Measurements from ENCODE around the gene LSP1.

The LSP1 gene

DNA sequence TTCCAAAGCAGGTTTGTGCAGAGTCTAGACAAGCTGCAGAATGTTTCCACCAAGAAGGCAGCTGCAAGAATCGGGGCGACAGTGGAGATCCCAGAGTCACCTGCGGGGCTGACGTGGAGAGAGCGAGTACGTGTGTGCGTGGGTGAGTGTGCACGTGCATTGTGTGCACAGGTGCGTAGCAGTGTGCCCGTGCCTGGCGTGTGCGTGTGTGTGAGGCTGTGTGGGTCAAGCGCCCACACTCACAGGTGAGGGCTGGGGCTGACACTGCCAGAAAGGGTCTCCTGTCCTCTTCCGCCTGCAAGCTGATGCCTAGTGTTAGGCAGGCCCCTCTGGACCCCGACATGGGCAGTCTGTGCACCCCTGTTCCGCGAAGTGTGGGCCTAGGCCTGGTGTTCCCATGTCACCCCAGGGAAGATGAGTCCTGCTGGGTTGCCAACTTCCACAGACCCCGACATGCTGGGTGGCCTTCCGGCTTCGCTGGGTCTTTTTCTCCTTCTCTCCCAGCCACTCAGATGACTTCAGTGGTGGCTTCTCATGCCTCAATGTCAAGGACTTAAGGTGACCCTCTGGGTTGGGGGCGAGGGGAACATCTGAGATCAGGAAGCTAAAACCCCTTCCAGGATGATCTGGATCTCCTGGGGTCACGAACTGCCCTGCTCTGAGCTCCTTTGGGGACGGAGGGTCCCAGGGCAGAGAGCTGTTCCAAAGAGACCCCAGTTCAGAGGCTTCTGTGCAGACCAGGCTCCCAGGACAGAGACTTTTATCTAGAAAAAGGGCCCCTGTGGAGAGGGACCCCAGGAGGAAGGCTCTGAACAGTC lies 28.5 kb upstream of the LSP1 start:
- DNase-seq (ENCODE audit: low spot score): no peak

DNA sequence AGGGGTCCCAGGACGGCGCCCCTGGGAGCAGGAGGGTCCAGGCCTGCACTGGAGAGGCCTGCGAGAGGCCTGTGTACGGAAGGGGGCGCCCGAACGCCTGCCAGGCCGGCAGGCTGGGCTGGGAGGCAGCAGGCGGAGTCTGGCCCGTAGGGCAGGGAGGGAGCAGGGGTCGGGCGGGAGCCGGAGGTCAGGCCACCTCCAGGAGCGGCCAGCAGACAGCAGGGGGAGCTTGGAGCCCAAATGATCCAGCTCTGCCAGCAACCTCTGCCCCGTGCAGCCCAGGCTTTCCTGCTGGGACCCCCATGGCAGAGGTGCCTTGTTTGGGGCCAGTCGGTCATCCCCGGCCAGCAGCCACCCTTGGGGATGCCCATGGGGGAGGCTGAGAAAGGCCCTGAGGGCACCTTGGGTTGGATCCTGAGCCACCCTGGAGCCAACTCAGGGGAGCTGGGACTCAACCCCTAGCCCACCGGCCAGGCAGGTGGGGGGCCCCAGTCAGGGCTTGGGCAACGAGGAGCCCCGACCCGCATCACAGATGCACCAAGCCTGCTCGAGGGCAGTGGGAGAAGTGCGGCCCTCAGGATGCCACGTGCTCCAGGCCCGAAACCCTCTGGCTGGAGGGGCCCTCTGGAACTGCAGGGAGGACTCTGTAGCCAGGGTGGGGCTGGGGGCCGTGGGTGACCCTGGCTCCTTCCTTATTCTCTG lies 27.7 kb upstream of the LSP1 start:
- DNase-seq (ENCODE audit: low spot score): peak; percentile 29

DNA sequence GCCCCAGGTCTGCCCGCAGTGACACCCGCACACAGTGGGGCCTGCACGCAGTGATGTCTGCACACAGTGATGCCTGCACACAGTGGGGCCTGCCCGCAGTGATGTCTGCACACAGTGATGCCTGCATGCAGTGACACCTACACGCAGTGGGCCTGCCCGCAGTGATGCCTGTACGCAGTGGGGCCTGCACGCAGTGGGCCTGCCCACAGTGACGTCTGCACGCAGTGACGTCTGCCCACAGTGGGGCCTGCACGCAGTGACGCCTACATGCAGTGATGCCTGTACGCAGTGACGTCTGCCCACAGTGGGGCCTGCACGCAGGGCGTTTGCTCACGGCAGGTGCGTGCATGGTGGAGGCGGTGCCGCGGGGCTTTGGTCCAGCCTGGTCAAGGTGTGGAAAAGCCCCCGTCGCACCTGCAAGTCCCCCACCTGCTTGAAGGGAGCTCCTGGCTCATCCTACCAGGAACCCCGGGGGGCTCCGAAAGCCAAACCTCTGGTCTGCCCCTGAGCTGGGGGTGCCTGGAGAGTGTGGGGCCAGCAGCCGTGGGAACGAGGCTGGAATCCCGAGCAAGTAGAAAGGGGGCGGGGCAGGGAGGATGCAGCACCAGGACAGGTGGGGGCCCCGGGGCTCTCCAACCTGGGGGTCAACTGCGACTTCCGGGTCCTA lies 27.0 kb upstream of the LSP1 start:
- DNase-seq (ENCODE audit: low spot score): no peak

DNA sequence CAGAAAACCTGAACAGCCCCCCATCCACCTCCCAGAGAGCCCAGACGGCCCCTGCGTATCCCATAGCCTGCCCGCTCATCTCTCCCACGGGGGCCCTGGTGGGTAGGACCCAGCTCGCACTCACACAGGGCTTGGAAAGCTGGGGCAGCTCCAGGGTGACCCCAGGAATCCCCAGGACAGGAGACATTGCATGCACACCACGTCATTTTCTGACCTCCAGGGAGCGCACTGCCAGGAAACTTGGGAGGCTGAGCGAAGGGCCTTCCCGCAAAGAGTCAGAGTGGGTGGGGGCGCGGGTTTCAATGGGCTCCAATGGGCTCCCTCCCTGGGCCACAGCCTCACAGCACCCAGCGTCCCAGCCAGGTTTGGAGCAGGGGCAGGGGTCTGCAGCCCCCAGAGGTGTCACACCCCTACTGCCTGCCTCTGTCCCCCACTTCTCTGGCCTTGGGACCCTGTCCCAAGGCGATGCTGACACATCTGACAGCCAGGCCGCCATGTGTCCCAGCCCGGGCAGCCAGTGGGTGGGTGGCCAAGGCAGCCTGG lies 26.3 kb upstream of the LSP1 start:
- no peak for DNase-seq (ENCODE audit: low spot score)

DNA sequence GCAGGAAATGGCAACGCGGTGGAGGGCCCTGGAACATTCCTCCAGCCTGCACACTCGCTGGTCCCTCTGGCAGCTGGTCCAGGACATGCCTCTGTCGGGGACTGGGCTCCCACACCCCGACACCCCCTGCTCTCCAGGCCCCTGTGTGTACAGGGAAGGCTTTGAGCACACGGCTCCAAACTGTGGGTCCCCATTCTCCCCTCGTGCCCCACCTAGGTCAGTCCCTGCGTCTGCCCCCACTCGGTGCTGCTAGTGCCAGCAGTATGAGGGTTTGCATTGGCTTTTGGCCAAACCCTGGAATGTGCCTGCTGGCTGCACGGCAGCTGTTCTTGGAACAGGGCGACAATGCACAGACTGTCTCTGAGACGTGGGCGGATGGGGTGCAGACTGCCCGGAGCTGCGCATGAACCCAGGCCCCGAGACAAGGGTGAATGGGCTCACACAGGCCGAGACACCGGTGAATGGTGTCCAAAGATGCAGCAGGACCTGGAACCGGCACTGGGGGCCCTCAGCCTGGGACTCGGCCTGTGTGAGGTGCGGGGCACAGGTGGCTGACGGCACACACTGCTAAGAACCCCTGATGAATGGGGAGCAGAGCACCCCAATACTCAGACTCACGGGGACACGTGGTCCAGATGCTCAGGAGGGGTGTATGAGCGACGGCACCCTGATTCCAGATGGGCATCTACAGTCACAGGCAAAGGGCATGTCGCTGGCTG lies 25.6 kb upstream of the LSP1 start:
- DNase-seq (ENCODE audit: low spot score): no peak

DNA sequence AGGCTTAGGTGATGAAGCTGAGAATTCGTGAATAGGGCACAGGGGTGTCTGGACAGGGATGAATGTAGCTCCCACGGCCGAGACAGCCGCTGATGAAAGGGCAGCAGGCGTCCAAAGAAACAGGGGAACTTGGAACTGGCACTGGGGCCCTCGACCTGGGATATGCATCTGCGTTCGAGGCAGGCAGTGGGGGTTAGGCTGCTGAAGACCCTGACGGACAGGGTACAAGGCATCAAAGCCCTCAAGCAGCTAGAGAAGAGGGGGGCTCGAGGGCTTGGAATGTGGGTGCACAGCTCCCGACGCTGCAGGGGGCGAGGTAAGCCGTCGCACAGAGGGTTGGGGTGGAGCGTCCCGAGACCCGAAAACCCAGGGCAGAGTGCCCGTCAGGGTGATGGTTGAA lies 25.0 kb upstream of the LSP1 start:
- DNase-seq (ENCODE audit: low spot score): no peak

DNA sequence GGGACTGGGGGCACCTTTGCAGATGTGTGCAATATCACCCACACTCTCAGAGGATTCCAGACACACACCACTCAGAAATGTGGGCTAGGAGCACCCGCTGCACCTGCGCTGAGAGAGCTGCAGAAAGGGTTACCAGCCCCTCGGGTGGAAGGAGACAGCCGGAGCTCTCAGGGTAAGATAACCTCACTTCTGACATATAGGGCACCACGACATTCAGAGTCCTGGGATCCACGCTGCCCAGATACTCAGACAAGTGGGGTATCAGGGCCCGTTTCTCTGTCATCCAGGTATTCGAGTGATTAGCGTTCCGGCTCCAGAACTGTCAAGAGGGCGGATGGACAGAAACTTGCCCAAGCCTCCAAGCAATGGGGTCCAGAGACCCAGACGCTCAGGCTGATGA lies 24.3 kb upstream of the LSP1 start:
- DNase-seq (ENCODE audit: low spot score): no peak

DNA sequence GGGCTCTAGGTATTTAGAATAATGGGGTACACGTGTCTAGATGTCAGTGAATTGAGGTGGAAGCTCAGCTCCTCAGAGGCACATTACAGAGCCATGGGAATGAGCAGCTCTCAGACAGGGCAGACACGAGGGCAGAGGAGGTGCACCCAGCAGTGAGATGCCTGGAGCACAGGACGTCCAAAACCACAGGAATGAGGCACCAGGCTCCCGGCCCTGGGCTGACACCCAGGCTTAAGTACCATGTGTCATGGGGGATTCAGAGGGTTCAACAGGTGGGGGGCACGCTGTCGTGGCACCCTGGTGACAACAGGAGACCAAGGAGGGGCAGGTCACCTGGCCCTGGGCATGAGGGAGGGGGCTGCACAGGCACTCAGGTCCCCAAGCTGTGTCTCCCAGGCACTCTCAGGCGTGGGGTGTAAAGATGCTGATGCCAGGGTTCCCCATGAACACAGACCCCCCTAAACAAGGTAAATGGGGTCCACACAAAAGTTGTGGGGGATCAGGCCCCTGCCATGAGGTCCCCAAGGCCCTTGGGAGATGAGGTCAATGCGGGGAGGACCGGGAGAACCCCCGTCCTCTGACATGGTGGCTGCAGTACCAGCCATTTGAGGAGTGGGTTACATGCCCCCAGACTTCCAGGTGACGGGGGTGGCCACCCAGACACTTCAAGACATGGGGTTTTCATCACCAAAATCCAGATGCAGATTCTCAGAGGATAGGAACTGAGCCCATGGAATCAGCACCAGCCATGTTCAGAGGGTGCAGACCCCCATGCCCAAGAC lies 23.7 kb upstream of the LSP1 start:
- DNase-seq (ENCODE audit: low spot score): no peak

DNA sequence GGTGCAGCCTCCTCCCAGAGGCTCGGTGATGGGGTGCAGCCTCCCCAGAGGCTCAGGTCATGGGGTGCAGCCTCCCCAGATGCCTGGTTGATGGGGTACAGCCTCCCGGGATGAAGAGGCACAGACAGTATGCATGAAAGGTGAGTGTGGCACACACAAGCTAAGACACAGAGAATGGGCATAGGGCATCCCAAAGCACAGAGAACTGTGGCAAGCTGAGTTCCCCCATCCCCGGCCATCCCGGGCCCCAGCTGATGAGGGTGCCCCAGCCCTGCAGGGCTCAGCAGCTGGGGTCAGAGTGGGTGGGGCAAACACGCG lies 22.9 kb upstream of the LSP1 start:
- DNase-seq (ENCODE audit: low spot score): no peak

DNA sequence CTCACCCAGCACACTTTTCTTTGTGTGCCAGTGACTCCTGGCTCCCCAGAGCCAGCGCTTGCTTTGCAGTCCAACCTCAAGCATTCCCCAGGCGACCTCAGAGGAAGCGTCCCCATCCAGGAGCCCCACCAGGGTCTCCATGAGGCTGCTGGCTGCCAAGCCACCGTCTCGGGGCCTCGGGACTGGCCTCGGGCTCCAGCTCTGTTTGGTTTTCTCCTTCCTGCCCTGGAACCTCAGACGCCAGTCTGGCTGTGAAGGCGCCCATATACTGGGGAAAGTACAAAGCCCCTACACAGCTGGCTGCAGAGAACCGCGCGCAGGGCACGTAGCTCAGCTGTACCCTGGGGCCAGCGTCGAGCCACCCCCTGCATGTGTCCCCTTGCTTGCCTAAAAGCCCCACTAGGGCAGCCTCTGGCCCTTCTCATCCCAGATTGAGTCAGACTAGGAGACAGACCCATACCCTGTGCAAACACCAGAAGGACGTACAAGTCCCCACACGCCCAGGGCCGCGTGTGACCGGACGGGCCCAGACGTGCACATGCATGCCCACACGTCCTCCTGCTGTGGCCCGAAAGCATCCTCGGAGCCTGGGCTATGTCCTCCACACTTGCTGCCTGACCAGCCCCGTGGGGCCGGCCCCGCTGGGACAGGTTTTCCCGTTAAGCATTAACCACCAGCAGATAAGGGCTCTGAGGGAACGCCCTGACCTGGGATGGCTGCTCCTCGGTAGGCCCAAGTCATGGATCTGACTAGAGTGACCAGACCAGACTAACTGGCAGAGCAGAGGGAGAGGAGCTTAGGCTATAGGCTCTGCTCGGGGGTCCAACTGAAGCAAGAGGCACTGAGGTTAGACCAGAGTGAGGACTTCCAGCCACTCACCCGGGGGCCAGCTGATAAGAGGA lies 22.3 kb upstream of the LSP1 start:
- no peak for DNase-seq (ENCODE audit: low spot score)

DNA sequence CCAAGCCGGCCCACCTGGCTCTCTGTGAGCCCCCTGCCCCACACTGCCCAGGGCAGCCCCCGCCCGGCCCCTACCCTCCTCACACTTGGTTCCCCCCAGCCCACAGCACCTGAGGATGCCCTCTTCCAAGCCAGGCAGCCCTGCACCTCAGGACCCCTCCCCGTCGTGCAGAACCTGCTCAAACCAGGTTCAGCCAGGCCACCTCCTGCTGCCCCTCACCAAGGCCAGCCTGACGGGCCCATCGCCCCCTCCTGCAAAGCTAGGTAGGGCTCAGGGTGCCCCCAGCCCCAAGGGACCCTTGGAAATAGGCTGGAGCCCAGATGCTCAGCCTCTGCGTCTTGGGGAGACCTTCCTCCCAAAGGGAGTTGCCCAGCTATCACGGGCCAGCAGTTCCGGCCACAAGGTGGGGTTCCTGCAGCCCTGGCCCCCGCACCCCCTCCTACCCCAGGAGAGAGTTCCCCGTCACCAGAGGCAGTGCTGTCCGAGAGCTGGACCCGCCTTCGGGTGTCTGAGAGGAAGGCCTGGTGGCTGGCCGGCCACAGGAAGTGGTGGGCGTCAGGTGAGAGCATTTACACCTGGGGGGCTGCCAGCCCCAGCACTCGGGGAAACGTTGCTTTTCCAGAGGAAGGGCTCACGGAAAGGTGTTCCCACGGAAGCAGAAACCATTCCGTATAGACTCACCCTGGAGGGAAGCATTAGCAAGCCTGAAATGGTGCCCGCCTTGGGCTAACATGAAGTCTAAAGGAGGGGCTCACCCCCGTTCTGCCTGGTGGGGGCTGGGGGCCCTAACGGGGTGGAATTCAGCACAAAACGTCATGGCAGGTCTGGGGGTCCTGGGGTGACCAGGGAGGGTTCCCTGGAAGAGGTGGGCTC lies 21.3 kb upstream of the LSP1 start:
- no peak for DNase-seq (ENCODE audit: low spot score)

DNA sequence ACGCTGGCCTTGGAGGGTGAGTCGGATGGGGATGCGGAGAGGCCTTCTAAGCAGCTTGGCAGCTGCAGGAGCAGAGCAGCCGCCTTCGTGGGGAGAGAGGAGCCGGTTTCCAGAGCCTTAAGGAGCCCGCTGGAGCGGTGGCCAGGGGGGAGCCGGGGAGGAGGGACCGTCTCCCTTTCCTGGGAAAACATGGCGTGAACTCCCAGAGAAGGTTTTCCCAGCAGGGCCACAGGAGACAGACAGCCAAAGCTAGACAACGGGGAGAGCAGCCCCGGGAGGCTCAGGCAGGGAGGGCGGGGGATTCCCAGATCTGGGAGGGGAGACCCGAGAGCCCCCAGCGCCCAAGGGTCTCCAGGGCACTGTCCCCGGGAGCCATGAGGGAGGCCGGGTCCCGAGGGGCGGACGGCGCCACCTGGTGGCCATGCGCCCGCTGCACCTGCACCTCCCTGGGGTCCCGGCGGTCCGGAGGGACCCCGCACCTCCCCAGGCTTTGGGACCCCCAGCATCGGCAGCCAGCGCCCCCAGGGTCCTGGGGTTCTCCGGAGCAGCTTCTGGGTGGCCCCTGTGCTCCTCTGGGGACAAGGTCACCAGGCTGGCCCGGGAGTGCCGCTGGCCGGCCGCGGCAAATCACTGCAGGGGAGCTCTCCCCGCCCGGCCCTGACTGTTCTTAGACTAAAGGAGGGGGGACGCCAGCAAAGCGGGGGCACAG lies 20.5 kb upstream of the LSP1 start:
- DNase-seq (ENCODE audit: low spot score): peak; percentile 27

DNA sequence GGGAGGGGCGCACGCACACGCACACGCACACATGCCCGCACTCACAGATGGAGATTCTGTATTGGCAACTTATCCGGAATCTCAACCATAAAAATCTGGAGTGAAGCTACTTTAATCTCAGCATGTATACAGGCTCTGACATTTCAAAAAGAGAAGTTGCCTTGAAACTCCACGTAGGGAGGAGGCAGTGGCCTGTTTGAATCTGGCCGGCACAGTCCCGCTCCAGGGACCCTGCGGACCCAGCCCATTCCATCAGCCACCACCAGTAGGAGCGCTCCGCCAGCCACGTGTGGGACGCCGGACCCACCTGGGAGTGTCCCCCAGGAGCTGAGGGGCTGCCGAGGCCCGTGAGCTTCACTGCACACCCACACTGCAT lies 20.0 kb upstream of the LSP1 start:
- no peak for DNase-seq (ENCODE audit: low spot score)

DNA sequence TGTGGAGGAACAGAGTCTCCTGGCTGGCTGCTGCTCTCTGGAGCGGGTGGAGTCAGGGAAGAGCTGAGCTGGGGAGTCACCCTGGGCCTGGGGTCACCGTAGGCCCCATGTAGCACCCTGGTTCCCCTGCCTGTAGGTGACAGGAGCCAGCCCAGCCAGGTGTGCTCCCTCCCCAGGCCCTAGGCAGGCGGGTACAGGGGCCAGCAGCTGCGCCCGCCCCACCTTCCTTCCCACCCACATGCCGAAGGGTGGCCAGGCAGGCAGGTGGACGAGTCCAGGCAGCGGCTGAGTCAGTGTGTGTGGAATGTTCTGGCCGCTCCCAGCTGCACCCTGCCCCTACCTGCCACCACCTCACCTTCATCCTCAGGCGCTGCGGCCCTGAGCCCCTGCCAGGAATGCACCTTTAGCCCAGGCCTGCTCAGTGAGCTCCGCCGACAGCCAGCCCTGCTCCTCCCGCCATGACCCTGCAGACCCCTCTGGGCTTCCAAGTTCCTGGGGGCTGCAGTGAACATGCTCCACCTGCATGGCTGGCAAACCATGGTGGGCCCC lies 18.7 kb upstream of the LSP1 start:
- no peak for DNase-seq (ENCODE audit: low spot score)

DNA sequence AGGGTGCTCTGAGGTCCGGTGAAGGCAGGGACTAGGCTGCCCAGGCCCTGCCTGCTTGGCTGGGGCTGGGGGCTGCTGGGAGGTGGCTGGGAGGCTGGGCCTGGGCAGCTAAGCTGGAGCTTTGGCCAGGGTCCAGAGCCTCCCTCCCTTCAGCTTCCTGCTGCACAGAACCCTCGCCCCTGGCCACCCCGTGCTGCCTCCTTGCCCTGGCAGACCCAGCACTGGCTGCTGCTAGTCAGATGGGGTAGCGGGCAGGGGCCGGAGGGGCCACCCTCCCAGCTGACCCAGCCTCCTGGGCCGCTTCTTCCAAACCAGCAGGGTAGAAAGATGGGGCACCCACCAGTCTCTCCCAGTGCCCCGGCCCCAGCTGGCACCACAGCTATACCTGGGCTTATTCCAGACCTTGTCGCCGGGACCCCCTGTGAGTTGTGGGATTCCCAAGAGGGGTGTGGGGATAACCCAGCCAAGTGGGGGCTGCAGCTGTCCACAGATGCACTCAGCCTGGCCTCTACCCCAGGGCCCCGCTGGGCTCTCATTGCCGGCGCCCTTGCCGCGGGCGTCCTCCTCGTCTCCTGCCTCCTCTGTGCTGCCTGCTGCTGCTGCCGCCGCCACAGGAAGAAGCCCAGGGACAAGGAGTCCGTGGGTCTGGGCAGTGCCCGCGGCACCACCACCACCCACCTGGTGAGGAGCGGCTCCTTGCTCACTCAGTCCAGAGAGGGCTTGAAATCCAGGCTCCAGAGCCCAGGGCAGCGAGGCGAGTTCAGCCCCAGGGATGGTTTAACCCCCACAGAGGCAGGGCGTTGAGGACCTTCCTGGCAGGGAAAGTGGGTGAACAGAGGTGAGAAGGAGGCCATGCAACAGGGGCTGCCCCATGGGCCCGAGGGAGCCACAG lies 17.9 kb upstream of the LSP1 start, which contains the start of gene SYT8:
SYT8 (plus strand) TSS at position 212 of the 892 bp plus-strand sequence; CDS start at position 328, 116 bp downstream.
- no peak for DNase-seq (ENCODE audit: low spot score)

DNA sequence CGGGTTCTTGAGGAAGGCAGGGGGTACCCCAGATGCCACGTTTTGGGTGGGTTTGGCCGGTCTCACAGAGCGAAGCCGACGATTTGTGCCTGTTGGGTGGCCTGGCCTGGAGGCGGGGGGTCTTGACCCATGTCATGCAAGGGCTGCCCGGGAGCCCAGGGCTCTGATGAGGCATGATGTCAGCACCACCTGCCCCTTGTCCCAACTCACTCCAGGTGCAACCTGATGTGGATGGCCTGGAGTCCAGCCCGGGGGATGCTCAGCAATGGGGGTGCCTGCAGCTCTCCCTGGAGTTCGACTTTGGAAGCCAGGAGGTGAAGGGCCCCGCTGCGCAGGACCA lies 17.2 kb upstream of the LSP1 start:
- no peak for DNase-seq (ENCODE audit: low spot score)
